ENCODE results near the gene MNT. TPM values are rescaled to one million over a fixed set of nuclear protein-coding genes. Genes with fewer than 3 reads are reported as not detected.

MNT gene
- total RNA-seq, 4 donors from 2014 or later = 2.9 to 5.4 (median 4.2) TPM

DNA sequence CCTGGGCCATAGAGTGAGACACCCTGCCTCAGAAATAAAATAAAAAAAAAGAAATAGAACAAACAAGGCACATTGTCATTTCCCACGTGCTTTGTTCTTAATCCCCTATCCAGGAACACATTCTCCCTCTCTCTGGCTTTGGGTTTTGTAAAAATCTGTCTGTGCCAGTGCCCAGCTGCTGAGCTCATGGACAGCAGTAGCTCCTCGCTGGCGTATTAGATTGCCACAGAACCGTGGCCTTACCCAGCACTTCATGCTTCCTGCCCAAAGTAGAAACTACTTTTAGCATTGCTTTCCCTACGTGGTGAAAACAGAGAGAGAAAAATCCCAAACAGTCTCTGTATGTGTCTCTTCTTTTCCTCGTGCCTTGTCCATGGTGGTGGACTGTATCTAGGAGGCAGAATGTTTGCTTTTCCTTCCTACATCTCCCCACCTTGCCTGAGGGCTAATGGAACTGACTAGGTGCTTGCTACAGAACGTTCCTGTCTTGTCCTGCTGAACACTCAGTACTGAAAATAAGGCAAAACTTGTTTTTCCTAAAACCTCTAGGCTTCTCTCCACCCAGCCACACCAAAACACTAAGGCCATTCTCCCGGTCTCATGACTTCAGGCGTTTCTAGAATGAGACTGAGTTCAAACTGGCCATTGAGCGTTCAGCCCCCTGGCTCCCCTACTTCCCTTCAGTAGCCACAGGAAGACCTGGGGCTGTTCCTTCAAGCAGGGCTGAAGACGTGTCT, 26.1 kb downstream of the MNT start:
- intact Hi-C loops (cut with DNase I; ENCODE audit: low total_unique reads) (no loop called here), in situ Hi-C loops (cut with MboI; ENCODE audit: low sequenced_read_pairs in 4 of 4) (loop anchor here in 3 of 4 donors (5.0 kb wide), 3 partner anchors 38 to 53 kb away; no protein-coding TSS in a partner anchor)
- DNase-seq (no peak), ATAC-seq (peak in 1 of 2 donors; percentile 56)
- peak overlapping the region in 1 of 4 donors; percentile 57 for H3K27ac ChIP-seq
- no peaks in the 10 kb centered on the region for H3K27me3 ChIP-seq
- peaks cover 0 to 29% of the 10 kb centered on the region in 2 donors for H3K36me3 ChIP-seq
- H3K9me3 ChIP-seq = no peaks in the 10 kb centered on the region
- peaks cover 0 to 5% of the 10 kb centered on the region in 2 donors for H3K4me1 ChIP-seq
- no peak overlapping the region for H3K4me3 ChIP-seq
- TF ChIP-seq, protein P1, sequence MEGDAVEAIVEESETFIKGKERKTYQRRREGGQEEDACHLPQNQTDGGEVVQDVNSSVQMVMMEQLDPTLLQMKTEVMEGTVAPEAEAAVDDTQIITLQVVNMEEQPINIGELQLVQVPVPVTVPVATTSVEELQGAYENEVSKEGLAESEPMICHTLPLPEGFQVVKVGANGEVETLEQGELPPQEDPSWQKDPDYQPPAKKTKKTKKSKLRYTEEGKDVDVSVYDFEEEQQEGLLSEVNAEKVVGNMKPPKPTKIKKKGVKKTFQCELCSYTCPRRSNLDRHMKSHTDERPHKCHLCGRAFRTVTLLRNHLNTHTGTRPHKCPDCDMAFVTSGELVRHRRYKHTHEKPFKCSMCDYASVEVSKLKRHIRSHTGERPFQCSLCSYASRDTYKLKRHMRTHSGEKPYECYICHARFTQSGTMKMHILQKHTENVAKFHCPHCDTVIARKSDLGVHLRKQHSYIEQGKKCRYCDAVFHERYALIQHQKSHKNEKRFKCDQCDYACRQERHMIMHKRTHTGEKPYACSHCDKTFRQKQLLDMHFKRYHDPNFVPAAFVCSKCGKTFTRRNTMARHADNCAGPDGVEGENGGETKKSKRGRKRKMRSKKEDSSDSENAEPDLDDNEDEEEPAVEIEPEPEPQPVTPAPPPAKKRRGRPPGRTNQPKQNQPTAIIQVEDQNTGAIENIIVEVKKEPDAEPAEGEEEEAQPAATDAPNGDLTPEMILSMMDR (IDR thresholded peaks at IDR 0.05 in 4 of 5, conservative IDR thresholded peaks at IDR 0.05 in 1 of 5) = no peak
- TF ChIP-seq POLR2A (IDR thresholded peaks at IDR 0.05) = no peak

DNA sequence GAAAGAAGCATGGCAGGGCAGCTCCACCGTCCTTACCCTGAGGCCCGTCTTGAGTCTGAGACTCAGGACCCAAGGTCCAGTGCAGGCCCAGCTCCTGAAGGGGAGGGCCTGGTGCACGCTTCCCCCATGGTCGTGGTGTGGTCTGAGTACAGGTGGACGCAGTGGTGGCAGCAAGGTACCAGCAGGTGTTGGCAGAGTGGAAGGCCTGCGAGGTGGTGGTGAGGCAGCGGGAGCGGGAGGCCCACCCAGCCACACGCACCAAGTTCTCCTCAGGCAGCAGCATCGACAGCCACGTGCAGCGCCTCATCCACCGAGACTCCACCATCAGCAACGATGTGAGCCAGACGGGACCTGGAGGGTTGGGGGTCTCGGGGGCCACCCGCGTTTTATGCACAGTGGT, 27.7 kb downstream of the MNT start:
- intact Hi-C loops (cut with DNase I; ENCODE audit: low total_unique reads) = no loop called here
- H3K9me3 ChIP-seq = no peaks in the 10 kb centered on the region
- H3K27me3 ChIP-seq = no peaks in the 10 kb centered on the region
- no peak for TF ChIP-seq POLR2A (IDR thresholded peaks at IDR 0.05)
- TF ChIP-seq, protein P1 (IDR thresholded peaks at IDR 0.05 in 4 of 5, conservative IDR thresholded peaks at IDR 0.05 in 1 of 5) = no peak
- peaks cover 0 to 25% of the 10 kb centered on the region in 2 donors for H3K36me3 ChIP-seq
- ATAC-seq (no peak), DNase-seq (no peak)
- in situ Hi-C loops (cut with MboI; ENCODE audit: low sequenced_read_pairs in 4 of 4) = no loop called here
- H3K4me1 ChIP-seq = peaks cover 0 to 5% of the 10 kb centered on the region in 2 donors
- no peak overlapping the region for H3K4me3 ChIP-seq
- no peak overlapping the region for H3K27ac ChIP-seq

DNA sequence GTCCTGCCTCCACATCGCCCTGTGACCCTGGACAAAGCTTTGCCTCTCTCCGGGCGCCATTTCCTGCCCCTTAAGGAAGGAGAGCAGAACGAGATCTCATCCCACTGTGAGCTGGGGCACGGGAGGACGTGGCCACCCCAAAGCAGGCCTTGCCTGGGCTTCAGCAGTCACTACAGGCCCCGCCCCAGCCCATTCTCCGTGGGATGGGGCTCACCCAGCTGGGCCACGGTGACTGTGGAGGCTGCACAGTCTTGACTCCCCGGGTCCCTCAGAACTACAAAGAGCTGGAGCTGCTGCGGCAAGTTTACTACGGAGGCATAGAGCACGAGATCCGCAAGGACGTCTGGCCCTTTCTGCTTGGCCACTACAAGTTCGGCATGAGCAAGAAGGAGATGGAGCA, 28.2 kb downstream of the MNT start:
- ATAC-seq (no peak), DNase-seq (no peak)
- intact Hi-C loops (cut with DNase I; ENCODE audit: low total_unique reads) (no loop called here), in situ Hi-C loops (cut with MboI; ENCODE audit: low sequenced_read_pairs in 4 of 4) (no loop called here)
- TF ChIP-seq, protein P1 (IDR thresholded peaks at IDR 0.05 in 4 of 5, conservative IDR thresholded peaks at IDR 0.05 in 1 of 5) = no peak
- TF ChIP-seq POLR2A (IDR thresholded peaks at IDR 0.05) = no peak
- no peak overlapping the region for H3K4me3 ChIP-seq
- H3K4me1 ChIP-seq = peaks cover 0 to 5% of the 10 kb centered on the region in 2 donors
- H3K9me3 ChIP-seq = no peaks in the 10 kb centered on the region
- H3K36me3 ChIP-seq = peaks cover 0 to 25% of the 10 kb centered on the region in 2 donors
- H3K27me3 ChIP-seq = no peaks in the 10 kb centered on the region
- no peak overlapping the region for H3K27ac ChIP-seq

DNA sequence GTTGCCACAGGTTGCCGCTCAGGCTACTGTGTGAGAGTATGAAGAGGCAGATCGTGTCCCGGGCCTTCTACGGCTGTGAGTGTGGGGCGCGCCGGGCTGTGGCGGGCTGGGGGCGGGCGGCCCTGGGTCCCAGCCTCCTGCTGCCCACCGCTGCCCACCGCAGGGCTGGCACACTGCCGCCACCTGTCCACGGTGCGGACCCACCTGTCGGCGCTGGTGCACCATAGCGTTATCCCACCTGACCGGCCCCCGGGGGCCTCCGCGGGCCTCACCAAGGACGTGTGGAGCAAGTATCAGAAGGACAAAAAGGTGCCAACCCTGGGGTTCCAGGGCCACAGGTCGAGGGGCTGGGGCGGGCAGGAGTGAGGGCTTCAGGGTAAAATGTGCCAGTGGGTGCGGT, 28.7 kb downstream of the MNT start:
- Histone ChIP-seq H3K27ac (no peak overlapping the region), H3K9me3 (no peaks in the 10 kb centered on the region), H3K4me1 (peaks cover 0 to 5% of the 10 kb centered on the region in 2 donors), H3K4me3 (no peak overlapping the region), H3K27me3 (no peaks in the 10 kb centered on the region), H3K36me3 (peaks cover 0 to 25% of the 10 kb centered on the region in 2 donors)
- TF ChIP-seq POLR2A (IDR thresholded peaks at IDR 0.05) = no peak
- TF ChIP-seq, protein P1 (IDR thresholded peaks at IDR 0.05 in 4 of 5, conservative IDR thresholded peaks at IDR 0.05 in 1 of 5) = no peak
- no peak for DNase-seq
- intact Hi-C loops (cut with DNase I; ENCODE audit: low total_unique reads) = no loop called here
- in situ Hi-C loops (cut with MboI; ENCODE audit: low sequenced_read_pairs in 4 of 4) = no loop called here
- ATAC-seq = no peak

Data from gastrocnemius medialis (tissue), 4 donors.